HFFc6 (cell line): Measurements from ENCODE around the gene PTPA. TPM values are rescaled to one million over a fixed set of nuclear protein-coding genes. Genes with fewer than 3 reads are reported as not detected.

ENCODE experiments used
- DNase-seq: peaks from one replicate; pipeline ENCODE4 v3.0.0-alpha.2; 2018
- H3K27ac Mint-ChIP-seq: 2 replicates; pipeline ENCODE4 v1.8.0; 2020; ENCODE audit warnings: mild to moderate bottlenecking, mixed read lengths
- H3K27me3 Mint-ChIP-seq: 2 replicates; pipeline ENCODE4 v1.8.0; 2021; ENCODE audit warnings: mild to moderate bottlenecking, moderate library complexity, mixed read lengths; ENCODE audit not compliant: insufficient read depth
- H3K36me3 Mint-ChIP-seq: 2 replicates; pipeline ENCODE4 v1.8.0; 2021; ENCODE audit warnings: low read depth, mixed read lengths
- H3K4me1 Mint-ChIP-seq: 2 replicates; pipeline ENCODE4 v1.8.0; 2020; ENCODE audit warnings: low read depth, mixed read lengths
- H3K4me3 Mint-ChIP-seq: 2 replicates; pipeline ENCODE4 v1.8.0; 2020; ENCODE audit warnings: mild to moderate bottlenecking, moderate library complexity, mixed read lengths
- H3K9me3 Mint-ChIP-seq: 2 replicates; pipeline ENCODE4 v1.8.0; 2020; ENCODE audit warnings: mild to moderate bottlenecking, mixed read lengths
- CTCF ChIP-seq: fragments of 200-600 bp; sonication (generic); IDR thresholded peaks from 2 replicates; pipeline ENCODE4 v1.5.0; 2021; ENCODE audit warnings: antibody characterized with exemption, mild to moderate bottlenecking
- total RNA-seq, 6 experiments: library from RNA; stranded (reverse); fragmentation: NEBNext Ultra II Directional; extraction: Animal tissue kit (Norgen Biotek cat#: 25700); gene quantifications; 2 replicates in 1 of 6; 3 replicates in 5 of 6; pipeline ENCODE4 v1.2.3, GENCODE V29; 2021

The PTPA gene
- total RNA-seq, 6 experiments from 2014 or later: 153 to 170 (median 162) TPM

GRCh38 chr9:129107651-129108050, 3.6 kb upstream of the PTPA start:
- no peaks in the 10 kb centered on the region for H3K9me3 Mint-ChIP-seq
- no peak overlapping the region for H3K27ac Mint-ChIP-seq
- H3K4me3 Mint-ChIP-seq: no peak overlapping the region
- H3K36me3 Mint-ChIP-seq: peaks cover 5% of the 10 kb centered on the region; the same call in 1 of the 2 replicates
- H3K4me1 Mint-ChIP-seq: peaks cover 20% of the 10 kb centered on the region
- H3K27me3 Mint-ChIP-seq: no peaks in the 10 kb centered on the region
- DNase-seq: no peak
- no peak for TF ChIP-seq CTCF

GRCh38 chr9:129108083-129108804, 3.0 kb upstream of the PTPA start:
- DNase-seq: no peak
- Mint-ChIP-seq H3K4me3 (no peak overlapping the region), H3K36me3 (peaks cover 5% of the 10 kb centered on the region; the same call in 1 of the 2 replicates), H3K4me1 (peaks cover 20% of the 10 kb centered on the region), H3K27me3 (no peaks in the 10 kb centered on the region), H3K9me3 (no peaks in the 10 kb centered on the region), H3K27ac (no peak overlapping the region)
- no peak for TF ChIP-seq CTCF

- Mint-ChIP-seq H3K27ac (peak overlapping the region; percentile 67; the same call in 1 of the 2 replicates), H3K9me3 (no peaks in the 10 kb centered on the region), H3K36me3 (peaks cover 5% of the 10 kb centered on the region; the same call in 1 of the 2 replicates), H3K4me1 (peaks cover 20% of the 10 kb centered on the region), H3K4me3 (peak overlapping the region; percentile 90), H3K27me3 (no peaks in the 10 kb centered on the region)
- no peak for TF ChIP-seq CTCF
- no peak for DNase-seq
These were observed 2.2 kb upstream of the PTPA start for GRCh38 chr9:129108805-129109536.

GRCh38 chr9:129109537-129109903, 1.7 kb upstream of the PTPA start:
- Mint-ChIP-seq H3K4me1 (peaks cover 22% of the 10 kb centered on the region), H3K9me3 (no peaks in the 10 kb centered on the region), H3K27ac (peak overlapping the region; percentile 67; the same call in 1 of the 2 replicates), H3K36me3 (peaks cover 5% of the 10 kb centered on the region; the same call in 1 of the 2 replicates), H3K4me3 (peak overlapping the region; percentile 90), H3K27me3 (no peaks in the 10 kb centered on the region)
- no peak for TF ChIP-seq CTCF
- DNase-seq: peak; percentile 20

GRCh38 chr9:129109952-129110739, 1.1 kb upstream of the PTPA start:
- Mint-ChIP-seq H3K36me3 (peaks cover 5% of the 10 kb centered on the region; the same call in 1 of the 2 replicates), H3K4me1 (peaks cover 28% of the 10 kb centered on the region), H3K27me3 (no peaks in the 10 kb centered on the region), H3K4me3 (peak overlapping the region; percentile 90), H3K9me3 (no peaks in the 10 kb centered on the region), H3K27ac (peak overlapping the region; percentile 67; the same call in 1 of the 2 replicates)
- TF ChIP-seq CTCF: no peak
- DNase-seq: peak; percentile 7
